NCI-H2227 (cell line): ENCODE data around the gene OGDHL.
"Not testable (repeated sequence)": the region's sequence is repeated elsewhere in the genome, so short reads cannot be mapped to it uniquely, and the experiment has no call there.

ENCODE experiments used
- DNase-seq: peaks from one replicate; lab custom pipeline; 2025; ENCODE audit not compliant: unreplicated experiment; lab: John Stamatoyannopoulos, UW

The OGDHL gene

DNA sequence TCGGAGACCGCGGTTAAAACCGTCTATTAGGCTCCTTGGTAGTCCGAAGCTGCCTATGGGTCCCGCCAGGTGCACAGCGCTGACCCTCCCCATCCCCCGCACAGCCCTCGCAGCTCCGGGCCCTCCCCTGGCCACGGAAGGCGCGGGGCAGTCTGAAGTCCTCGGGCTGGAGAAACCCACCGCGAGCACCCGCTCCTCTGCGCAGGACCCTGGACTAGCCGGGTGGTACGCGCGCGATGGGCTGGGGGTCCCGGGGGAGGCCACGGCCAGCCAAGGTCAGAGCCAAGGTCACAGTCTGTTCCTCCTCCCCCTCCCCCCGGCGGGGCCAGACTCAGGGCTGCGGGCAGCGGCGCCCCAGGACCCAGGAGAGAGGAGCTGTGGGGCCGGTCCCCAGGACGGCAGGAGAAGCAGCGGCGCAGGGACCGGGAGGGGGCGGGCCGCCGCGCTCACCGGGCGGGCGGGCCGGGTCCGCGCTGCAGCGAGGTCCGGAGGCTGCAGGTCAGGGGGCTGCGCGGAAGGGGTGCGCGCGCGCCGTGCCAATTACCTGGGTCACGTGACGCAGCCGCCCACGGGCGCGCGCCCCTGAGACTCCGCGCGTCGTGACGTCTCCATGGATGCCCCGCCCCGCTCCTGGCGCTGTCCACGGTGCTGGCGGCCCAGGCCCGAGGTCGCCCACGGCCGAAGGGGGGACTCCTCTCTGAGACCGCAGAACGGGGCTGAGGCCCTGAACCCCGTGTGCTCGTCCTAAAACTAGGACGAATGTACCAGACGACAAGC, at the start of gene OGDHL:
TSS of gene OGDHL (minus strand) at position 535 of the 777 bp plus-strand sequence. CDS start 3,731 bp downstream, outside the sequence.
- peak; percentile 87 for DNase-seq

- DNase-seq: no peak
Observed at GRCh38 chr10:49803988-49804387, 41.9 kb upstream of the OGDHL start.

DNA sequence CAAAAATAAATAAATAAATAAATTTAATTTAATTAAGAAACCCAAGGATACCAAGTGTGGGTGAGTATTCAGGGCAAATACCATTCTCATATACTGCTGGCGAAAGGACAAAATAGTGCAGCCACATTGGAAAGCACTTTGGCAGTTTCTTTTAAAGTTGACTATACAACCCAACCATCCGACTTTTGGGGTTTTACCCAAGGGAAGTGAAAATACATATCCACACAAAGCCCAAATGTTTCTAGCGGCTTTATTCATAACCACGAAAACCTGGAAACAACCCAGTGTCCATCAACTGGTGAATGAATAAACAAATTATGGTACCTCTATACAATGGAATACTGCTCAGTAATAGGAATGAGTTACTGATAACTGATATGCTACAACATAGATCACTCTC, 36.2 kb upstream of the OGDHL start:
- DNase-seq: no peak

DNA sequence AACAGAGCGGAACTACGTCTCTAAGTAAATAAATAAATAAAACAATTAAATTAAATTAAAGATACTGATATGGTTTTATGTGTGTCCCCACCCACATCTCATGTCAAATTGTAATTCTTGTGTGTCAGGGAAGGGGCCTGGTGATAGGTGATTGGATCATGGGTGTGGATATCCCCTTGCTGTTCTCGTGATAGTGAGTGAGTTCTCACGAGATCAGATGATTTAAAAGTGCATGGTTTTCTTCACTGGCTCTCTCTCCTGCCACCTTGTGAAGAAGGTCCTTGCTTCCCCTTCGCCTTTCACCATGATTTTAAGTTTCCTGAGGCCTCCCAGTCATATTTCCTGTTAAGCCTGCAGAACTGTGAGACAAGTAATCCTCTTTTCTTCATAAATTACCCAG, 29.0 kb upstream of the OGDHL start:
- no peak for DNase-seq

- no peak for DNase-seq
Observed at GRCh38 chr10:49784681-49785080, 22.6 kb upstream of the OGDHL start.

- DNase-seq: no peak
Observed at GRCh38 chr10:49783645-49784044, 21.5 kb upstream of the OGDHL start.

DNA sequence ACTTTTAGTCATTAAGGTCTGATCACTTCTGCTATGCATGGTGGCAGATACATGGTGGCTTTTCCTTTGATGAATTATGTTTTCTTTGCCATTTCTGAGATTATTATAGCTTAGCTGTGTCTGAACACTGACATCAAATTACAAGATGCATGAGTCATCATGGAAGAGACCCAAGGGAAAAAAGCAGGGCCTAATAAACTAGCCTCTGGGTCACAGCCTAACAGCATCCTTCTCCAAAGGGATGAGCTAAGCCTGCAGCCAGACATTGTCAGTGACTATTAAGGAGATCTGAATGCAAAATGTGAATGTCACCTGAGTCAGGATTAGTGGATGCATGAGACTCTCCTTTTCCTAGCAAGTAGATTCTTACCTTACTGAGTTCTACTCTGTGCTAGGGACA, 19.1 kb upstream of the OGDHL start:
- DNase-seq: no peak

DNA sequence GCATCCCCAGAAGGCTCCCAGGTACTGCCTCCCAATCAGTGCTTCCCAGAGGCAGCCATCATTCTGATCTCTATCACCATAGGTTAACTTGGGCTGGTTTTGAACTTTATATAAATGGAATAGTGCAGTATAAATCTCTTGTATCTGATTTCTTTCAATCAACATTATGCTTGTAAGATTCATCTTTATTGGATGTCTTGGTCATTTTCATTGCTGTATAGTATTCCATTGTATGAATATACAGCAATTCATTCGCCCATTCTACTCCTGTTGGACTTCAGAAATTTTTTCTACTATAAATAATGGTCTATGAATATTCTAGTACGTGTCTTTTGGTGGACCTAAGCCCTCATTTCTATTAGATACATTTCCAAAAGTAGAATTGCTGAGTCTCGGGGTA, 16.1 kb upstream of the OGDHL start:
- DNase-seq: no peak

- no peak for DNase-seq
Observed at GRCh38 chr10:49776851-49777250, 14.7 kb upstream of the OGDHL start.

GRCh38 chr10:49775014-49775413, 12.9 kb upstream of the OGDHL start:
- DNase-seq: no peak

DNA sequence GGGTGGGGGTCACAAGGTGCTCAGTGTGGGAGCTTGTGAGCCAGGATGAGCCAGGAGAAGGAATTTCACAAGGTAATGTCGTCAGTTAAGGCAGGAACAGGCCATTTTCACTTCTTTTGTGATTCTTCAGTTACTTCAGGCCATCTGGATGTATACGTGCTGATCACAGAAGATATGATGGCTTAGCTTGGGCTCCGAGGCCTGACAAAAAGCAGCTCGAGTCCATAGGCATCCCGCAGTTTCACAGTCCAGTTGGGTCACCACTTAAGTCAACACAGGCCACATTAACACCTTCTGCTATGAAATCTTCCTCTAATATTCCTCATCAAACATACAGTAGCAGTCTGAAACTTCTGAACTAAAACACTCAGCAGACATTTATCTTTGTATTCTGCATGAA, 10.8 kb upstream of the OGDHL start:
- not testable (repeated sequence) for DNase-seq

DNA sequence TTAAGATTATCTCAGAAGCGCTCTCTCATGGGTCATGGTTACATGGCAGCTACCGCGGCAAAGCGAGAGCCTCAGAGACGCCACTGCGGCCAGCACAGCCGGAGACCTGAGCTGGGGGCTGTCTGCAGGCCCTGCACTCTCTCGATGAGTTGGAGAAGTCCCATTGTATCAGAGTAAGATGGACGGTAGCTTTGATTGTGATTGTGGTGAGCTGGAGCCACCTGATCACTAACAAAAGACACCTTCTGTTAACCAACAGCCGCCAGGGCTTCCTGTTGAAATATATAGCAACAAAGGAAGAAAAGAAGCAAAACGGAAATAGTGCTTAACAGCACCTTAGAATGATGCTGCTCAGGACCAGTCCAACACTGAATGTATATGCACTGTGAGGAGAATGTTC, 8.9 kb upstream of the OGDHL start:
- DNase-seq: peak; percentile 5

DNA sequence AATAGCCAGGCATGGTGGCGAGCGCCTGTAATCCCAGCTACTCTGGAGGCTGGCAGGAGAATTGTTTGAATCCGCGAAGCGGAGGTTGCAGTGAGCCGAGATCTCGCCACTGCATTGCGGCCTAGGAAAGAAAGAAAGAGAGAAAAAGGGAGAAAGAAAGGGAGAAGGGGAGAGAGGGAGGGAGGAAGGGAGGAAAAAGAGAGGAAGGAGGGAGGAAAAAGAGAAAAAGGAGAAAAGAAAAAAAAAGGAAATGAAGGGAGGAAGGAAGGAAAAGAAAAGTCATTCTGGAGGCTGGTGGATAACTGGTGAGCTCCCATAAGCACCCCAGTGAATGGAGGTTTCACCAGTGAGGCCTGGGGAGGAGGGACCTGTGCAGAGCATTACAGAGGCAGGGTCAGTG, 7.6 kb upstream of the OGDHL start:
- DNase-seq: no peak

DNA sequence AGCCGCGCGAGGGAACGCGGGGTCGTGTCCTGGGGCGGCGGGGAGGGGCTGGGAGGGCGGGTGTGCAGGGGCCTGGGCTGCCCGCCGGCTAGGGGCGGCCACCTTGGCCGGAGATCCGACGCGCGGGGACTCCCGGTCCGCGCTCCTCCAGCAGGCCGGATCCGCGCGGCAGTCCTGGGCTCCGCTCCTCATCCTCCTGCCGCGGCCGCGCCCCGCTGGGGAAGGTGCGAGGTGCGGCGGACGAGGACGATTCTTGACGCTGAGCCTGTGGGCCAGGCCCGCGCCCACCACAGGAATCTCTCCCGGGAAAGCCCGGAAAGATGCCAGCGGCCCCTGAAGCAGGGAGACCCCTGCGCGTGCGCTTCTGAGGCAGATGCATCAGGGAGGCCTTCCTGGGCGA, 6.6 kb upstream of the OGDHL start:
- no peak for DNase-seq

- no peak for DNase-seq
Observed at GRCh38 chr10:49768329-49768728, 6.2 kb upstream of the OGDHL start.

DNA sequence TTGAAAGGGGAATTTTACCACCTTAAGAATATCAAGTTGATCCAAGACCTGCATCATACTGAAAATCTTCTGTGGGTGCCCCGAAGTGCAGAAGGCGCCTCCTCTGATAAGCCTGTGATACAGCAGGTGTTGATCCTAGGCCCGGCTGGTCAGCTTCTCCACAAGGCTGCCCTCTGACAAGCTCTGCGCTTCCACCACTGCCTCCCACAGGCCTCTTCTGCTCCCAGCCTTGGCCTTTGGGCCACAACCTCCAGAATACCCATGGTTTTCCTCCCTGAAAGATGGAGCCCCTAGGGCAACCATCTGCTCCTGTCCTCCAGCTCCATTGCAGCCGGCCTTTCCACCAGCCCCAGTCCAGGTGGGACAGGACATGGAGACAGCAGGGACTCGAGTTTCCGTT, 5.6 kb upstream of the OGDHL start:
- DNase-seq: no peak

DNA sequence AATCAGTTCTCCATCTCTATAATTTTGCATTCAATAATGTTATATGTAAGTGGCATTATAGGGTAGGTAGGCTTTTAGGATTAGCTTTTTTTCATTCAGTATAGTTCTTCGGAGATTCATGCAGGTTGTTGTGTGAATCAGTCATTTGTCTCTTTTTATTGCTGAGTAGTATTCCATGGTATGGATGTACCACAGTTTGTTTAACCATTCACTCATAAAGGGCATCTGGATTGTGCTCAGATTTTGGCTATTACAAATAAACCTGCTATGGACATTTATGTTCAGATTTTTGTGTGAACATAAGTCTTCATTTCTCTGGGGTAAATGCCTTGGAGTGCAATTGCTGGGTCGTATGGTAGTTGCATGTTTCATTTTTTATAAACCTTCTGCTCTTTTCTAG, 4.4 kb upstream of the OGDHL start:
- no peak for DNase-seq

DNA sequence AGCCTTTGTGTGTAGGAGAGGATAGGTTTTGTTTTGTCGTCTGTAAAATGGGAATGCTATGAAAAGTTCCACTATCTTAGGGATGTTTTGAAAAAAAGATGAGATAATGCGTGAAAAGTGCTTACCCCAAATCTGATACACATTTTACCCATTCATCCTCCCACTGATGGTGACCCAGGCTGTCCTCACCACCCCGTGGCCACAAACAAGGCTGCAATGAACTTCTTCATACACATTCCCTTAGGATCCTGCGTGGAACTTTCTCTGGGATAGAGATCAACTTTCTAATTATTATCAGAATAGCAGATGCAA, 399 bp upstream of the OGDHL start:
- no peak for DNase-seq

- DNase-seq: peak; percentile 22
Observed at GRCh38 chr10:49761201-49761788, 828 bp downstream of the OGDHL start.

DNA sequence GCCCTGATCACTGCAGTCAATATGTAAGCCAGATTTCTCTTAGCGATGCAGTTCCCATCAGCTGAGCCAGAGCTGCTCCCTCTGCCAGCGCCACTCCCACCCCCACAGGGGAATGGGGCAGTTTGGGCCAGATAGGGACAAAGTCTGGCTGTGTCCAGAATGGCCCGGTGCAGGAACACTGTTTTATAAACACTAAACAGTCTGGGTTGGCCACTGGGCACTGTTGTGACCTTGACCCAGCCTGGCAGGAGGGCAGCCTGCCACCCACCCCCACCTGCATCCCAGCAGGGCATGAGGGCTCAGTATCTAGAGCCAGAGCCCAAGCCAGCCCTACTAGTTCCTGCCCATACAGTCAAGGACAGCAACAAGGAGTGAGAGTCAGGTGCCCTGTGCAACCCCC, 1.3 kb downstream of the OGDHL start:
- DNase-seq: no peak

- DNase-seq: no peak
Observed at GRCh38 chr10:49759787-49760551, 2.2 kb downstream of the OGDHL start.

- no peak for DNase-seq
Observed at GRCh38 chr10:49758249-49758930, 3.7 kb downstream of the OGDHL start.
